Measurements from ENCODE around the gene B3GNT9. TPM values are rescaled to one million over a fixed set of nuclear protein-coding genes. Genes with fewer than 3 reads are reported as not detected.

B3GNT9 gene
- total RNA-seq, 1 experiment from 2014 or later: 11.5 TPM

DNA sequence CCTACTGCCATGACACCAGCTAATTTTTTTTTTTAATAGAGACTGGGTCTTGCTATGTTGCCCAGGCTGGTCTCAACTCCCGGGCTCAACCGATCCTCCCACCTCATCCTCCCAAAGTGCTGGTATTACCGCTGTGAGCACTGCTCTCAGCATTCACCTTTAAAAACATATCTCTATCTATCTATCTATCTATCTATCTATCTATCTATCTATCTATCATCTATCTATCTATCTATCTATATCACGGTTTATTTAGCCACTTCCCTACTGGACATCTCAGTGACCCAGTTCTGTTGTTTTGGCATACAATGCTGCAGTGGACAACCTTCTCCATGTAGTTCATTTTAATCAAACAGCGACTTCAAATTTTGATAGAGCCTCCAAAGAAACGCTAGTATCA, 42.3 kb downstream of the B3GNT9 start:
- no peak overlapping the region for H3K4me3 ChIP-seq (ENCODE audit: low read depth, low read length, poor library complexity, severe bottlenecking)
- ChIA-PET POLR2A (ENCODE audit: low non-redundant PET) (interaction anchor here (0.6 kb wide), 1 partner anchor 11 kb away, joined by 20 read pairs; no protein-coding TSS in a partner anchor), CTCF (no interaction called here)
- peaks cover 4% of the 10 kb centered on the region for H3K36me3 ChIP-seq (ENCODE audit: insufficient read depth, low read length, poor library complexity, severe bottlenecking)
- H3K27ac ChIP-seq (ENCODE audit: low read depth, low read length, poor library complexity, severe bottlenecking): peak overlapping the region; percentile 56
- TF ChIP-seq, protein P1, sequence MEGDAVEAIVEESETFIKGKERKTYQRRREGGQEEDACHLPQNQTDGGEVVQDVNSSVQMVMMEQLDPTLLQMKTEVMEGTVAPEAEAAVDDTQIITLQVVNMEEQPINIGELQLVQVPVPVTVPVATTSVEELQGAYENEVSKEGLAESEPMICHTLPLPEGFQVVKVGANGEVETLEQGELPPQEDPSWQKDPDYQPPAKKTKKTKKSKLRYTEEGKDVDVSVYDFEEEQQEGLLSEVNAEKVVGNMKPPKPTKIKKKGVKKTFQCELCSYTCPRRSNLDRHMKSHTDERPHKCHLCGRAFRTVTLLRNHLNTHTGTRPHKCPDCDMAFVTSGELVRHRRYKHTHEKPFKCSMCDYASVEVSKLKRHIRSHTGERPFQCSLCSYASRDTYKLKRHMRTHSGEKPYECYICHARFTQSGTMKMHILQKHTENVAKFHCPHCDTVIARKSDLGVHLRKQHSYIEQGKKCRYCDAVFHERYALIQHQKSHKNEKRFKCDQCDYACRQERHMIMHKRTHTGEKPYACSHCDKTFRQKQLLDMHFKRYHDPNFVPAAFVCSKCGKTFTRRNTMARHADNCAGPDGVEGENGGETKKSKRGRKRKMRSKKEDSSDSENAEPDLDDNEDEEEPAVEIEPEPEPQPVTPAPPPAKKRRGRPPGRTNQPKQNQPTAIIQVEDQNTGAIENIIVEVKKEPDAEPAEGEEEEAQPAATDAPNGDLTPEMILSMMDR (conservative IDR thresholded peaks at IDR 0.05; ENCODE audit: low read depth, low read length): no peak
- TF ChIP-seq EZH2 (IDR thresholded peaks at IDR 0.05; ENCODE audit: borderline replicate concordance, low read depth, low read length, poor library complexity, severe bottlenecking): no peak
- no TSS peak for BruUV-seq (replicated peaks)
- DNase-seq (ENCODE audit: low spot score): no peak
- intact Hi-C loops (cut with micrococcal nuclease; ENCODE audit: unreplicated experiment): no loop called here
- H3K4me1 ChIP-seq (ENCODE audit: insufficient read depth, low read length, poor library complexity, severe bottlenecking): peaks cover 19% of the 10 kb centered on the region
- no peaks in the 10 kb centered on the region for H3K27me3 ChIP-seq (replicated peaks; ENCODE audit: insufficient read depth, low read depth, low read length, poor library complexity)
- no peaks in the 10 kb centered on the region for H3K9me3 ChIP-seq (ENCODE audit: low read depth, low read length, poor library complexity, severe bottlenecking)

DNA sequence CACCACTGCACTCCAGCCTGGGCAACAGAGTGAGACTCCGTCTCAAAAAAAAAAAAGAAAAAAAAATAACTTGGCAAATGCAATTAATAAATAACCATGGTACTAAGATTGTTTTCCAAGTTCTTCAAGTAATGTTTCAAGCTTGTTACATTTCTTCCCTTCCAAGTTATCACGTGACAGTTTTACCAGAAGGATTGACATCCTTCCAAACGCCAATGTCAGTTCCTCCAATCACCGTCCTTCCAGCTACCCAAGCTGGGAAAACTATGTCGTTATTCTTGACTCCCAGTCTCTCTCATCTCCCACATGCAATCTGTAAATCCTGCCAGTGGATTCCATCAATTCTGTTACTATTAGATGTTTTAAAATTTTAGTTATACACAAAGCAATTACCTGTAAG, 44.9 kb downstream of the B3GNT9 start:
- no TSS peak for BruUV-seq (replicated peaks)
- Histone ChIP-seq H3K27me3 (replicated peaks; ENCODE audit: insufficient read depth, low read depth, low read length, poor library complexity) (no peaks in the 10 kb centered on the region), H3K36me3 (ENCODE audit: insufficient read depth, low read length, poor library complexity, severe bottlenecking) (no peaks in the 10 kb centered on the region), H3K27ac (ENCODE audit: low read depth, low read length, poor library complexity, severe bottlenecking) (no peak overlapping the region), H3K9me3 (ENCODE audit: low read depth, low read length, poor library complexity, severe bottlenecking) (no peaks in the 10 kb centered on the region), H3K4me3 (ENCODE audit: low read depth, low read length, poor library complexity, severe bottlenecking) (no peak overlapping the region), H3K4me1 (ENCODE audit: insufficient read depth, low read length, poor library complexity, severe bottlenecking) (peaks cover 14% of the 10 kb centered on the region)
- ChIA-PET CTCF (no interaction called here), POLR2A (ENCODE audit: low non-redundant PET) (interaction anchor here (0.7 kb wide), 1 partner anchor 9 kb away, joined by 5 read pairs; no protein-coding TSS in a partner anchor)
- no peak for TF ChIP-seq EZH2 (IDR thresholded peaks at IDR 0.05; ENCODE audit: borderline replicate concordance, low read depth, low read length, poor library complexity, severe bottlenecking)
- TF ChIP-seq, protein P1 (conservative IDR thresholded peaks at IDR 0.05; ENCODE audit: low read depth, low read length): no peak
- intact Hi-C loops (cut with micrococcal nuclease; ENCODE audit: unreplicated experiment): no loop called here
- DNase-seq (ENCODE audit: low spot score): no peak

DNA sequence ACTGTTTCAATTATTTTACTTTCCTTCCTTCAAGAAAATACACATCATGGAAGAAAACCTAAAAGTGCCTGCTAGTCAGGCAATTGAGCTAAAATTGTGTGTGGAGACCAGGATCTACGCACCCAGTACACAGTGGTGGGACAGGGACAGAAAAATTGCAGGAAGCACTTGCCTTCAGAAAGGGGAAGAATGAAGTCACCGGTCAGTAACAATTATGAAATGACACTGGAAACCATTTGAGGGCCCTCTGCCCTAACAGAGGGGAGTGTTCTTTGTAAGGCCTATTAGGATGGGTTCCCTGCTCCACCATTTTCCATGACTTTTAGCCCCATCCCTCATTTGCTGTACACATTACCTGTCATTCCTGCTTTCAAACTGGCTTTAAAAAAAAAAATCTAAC, 45.6 kb downstream of the B3GNT9 start:
- ChIA-PET POLR2A (ENCODE audit: low non-redundant PET) (no interaction called here), CTCF (no interaction called here)

More for the DNA sequence above, 45.6 kb downstream of the B3GNT9 start:
- TF ChIP-seq, protein P1 (conservative IDR thresholded peaks at IDR 0.05; ENCODE audit: low read depth, low read length): no peak
- TF ChIP-seq EZH2 (IDR thresholded peaks at IDR 0.05; ENCODE audit: borderline replicate concordance, low read depth, low read length, poor library complexity, severe bottlenecking): no peak
- H3K4me3 ChIP-seq (ENCODE audit: low read depth, low read length, poor library complexity, severe bottlenecking): no peak overlapping the region
- H3K27me3 ChIP-seq (replicated peaks; ENCODE audit: insufficient read depth, low read depth, low read length, poor library complexity): no peaks in the 10 kb centered on the region
- DNase-seq (ENCODE audit: low spot score): no peak
- BruUV-seq (replicated peaks): no TSS peak
- H3K36me3 ChIP-seq (ENCODE audit: insufficient read depth, low read length, poor library complexity, severe bottlenecking): peaks cover 4% of the 10 kb centered on the region
- intact Hi-C loops (cut with micrococcal nuclease; ENCODE audit: unreplicated experiment): no loop called here
- H3K9me3 ChIP-seq (ENCODE audit: low read depth, low read length, poor library complexity, severe bottlenecking): no peaks in the 10 kb centered on the region
- peaks cover 8% of the 10 kb centered on the region for H3K4me1 ChIP-seq (ENCODE audit: insufficient read depth, low read length, poor library complexity, severe bottlenecking)
- H3K27ac ChIP-seq (ENCODE audit: low read depth, low read length, poor library complexity, severe bottlenecking): no peak overlapping the region

All from A673 (cell line).